Keratinocyte (primary cell): Measurements from ENCODE around the gene HCFC1R1. TPM values are rescaled to one million over a fixed set of nuclear protein-coding genes. Genes with fewer than 3 reads are reported as not detected.

Experiments used
- DNase-seq: peaks from one replicate; pipeline ENCODE4 v3.0.0-alpha.2; 2011; ENCODE audit warnings: low read depth, missing footprints, low spot score
- FAIRE-seq: peaks from 2 replicates; lab custom pipeline; 2011; peaks lifted over from hg19 to GRCh38; lab: Jason Lieb, UNC
- H2AFZ ChIP-seq: 2 replicates; pipeline ENCODE4 v1.6.0; 2012; ENCODE audit warnings: low read length, control low read depth, inconsistent platforms; ENCODE audit not compliant: control insufficient read depth
- H3K27ac ChIP-seq: 2 replicates; pipeline ENCODE4 v1.5.1; 2011; ENCODE audit warnings: low read length; ENCODE audit not compliant: control insufficient read depth, insufficient read depth
- H3K27me3 ChIP-seq: 3 replicates; pipeline ENCODE4 v1.6.0; 2011; ENCODE audit warnings: low read length; ENCODE audit not compliant: control insufficient read depth, insufficient read depth; ENCODE audit errors: extremely low read depth
- H3K36me3 ChIP-seq, 2 experiments: 2 replicates in 1 of 2; 3 replicates in 1 of 2; pipeline ENCODE4 v1.5.1; 2011; ENCODE audit warnings: low read length in 2 of 2, mild to moderate bottlenecking in 1 of 2; ENCODE audit not compliant: control insufficient read depth in 2 of 2, insufficient read depth in 2 of 2; ENCODE audit errors: extremely low read depth in 1 of 2
- H3K4me1 ChIP-seq: 3 replicates; pipeline ENCODE4 v1.5.1; 2011; ENCODE audit warnings: low read length; ENCODE audit not compliant: control insufficient read depth, insufficient read depth; ENCODE audit errors: extremely low read depth
- H3K4me2 ChIP-seq: 3 replicates; pipeline ENCODE4 v1.6.0; 2011; ENCODE audit warnings: low read depth, low read length; ENCODE audit not compliant: control insufficient read depth, insufficient read depth; ENCODE audit errors: extremely low read depth
- H3K4me3 ChIP-seq, 3 experiments: fragments of 200-600 bp in 1 of 3; sonication (generic) in 1 of 3; 2 replicates in 2 of 3; 3 replicates in 1 of 3; pipeline ENCODE4 v1.5.1; 2011 to 2016; ENCODE audit warnings: low read length in 3 of 3, mild to moderate bottlenecking in 3 of 3, control low read depth in 2 of 3, inconsistent platforms in 1 of 3, low read depth in 1 of 3, mixed read lengths in 1 of 3, mixed run types in 1 of 3, moderate library complexity in 1 of 3; ENCODE audit not compliant: control insufficient read depth in 2 of 3, insufficient read depth in 2 of 3; ENCODE audit errors: extremely low read depth in 1 of 3
- H3K79me2 ChIP-seq: 2 replicates; pipeline ENCODE4 v1.6.0; 2012; ENCODE audit warnings: low read length; ENCODE audit not compliant: control insufficient read depth, insufficient read depth
- H3K9ac ChIP-seq: 3 replicates; pipeline ENCODE4 v1.6.0; 2011; ENCODE audit warnings: low read length; ENCODE audit not compliant: control insufficient read depth, insufficient read depth; ENCODE audit errors: extremely low read depth
- H3K9me1 ChIP-seq: 3 replicates; pipeline ENCODE4 v1.6.0; 2011; ENCODE audit warnings: low read length; ENCODE audit not compliant: control insufficient read depth, insufficient read depth; ENCODE audit errors: extremely low read depth
- H3K9me3 ChIP-seq: 2 replicates; pipeline ENCODE4 v1.5.1; 2012; ENCODE audit warnings: low read depth, low read length; ENCODE audit not compliant: control insufficient read depth
- H4K20me1 ChIP-seq: 3 replicates; pipeline ENCODE4 v1.6.0; 2011; ENCODE audit warnings: low read length; ENCODE audit not compliant: control insufficient read depth, insufficient read depth; ENCODE audit errors: extremely low read depth
- CTCF ChIP-seq, 3 experiments: IDR thresholded peaks in 1 of 3; conservative IDR thresholded peaks in 1 of 3; optimal IDR thresholded peaks in 1 of 3; 2 replicates in 2 of 3; 3 replicates in 1 of 3; pipeline versions ENCODE3 to v1.5.1; 2011; ENCODE audit warnings: low read length in 3 of 3, mild to moderate bottlenecking in 3 of 3, moderate library complexity in 2 of 3, control low read depth in 1 of 3, inconsistent platforms in 1 of 3; ENCODE audit not compliant: insufficient read depth in 2 of 3; ENCODE audit errors: extremely low read depth in 1 of 3
- EZH2 ChIP-seq: IDR thresholded peaks from one replicate; pipeline ENCODE4 v1.6.1; 2012; ENCODE audit warnings: inconsistent platforms, mild to moderate bottlenecking, low read length, moderate library complexity
- dilution Hi-C: fragments of 300-500 bp; cut with MboI; formaldehyde crosslinking; loops from one replicate; pipeline ENCODE4 v1.7.0; 2020; ENCODE audit warnings: low sequenced_read_pairs; ENCODE audit not compliant: extremely low pct_ligation_motif_present
- polyA plus RNA-seq, 5 experiments: library from polyadenylated mRNA; depleted of rRNA in 3 of 5; stranded (reverse) in 3 of 5; stranded (forward) in 1 of 5; unstranded in 1 of 5; fragments of >200 nt; gene quantifications; 1 replicate in 1 of 5; 2 replicates in 3 of 5; 3 replicates in 1 of 5; pipeline versions ENCODE4 v1.2.1 to v1.2.3, GENCODE V29; 2011 to 2012; ENCODE audit warnings: missing spikeins in 2 of 5, low read depth in 1 of 5, low replicate concordance in 1 of 5

The HCFC1R1 gene
- polyA plus RNA-seq, 1 donor (not counting 4 experiments of a cell fraction or from before 2014, with no cell fraction given): 13.0 TPM

DNA sequence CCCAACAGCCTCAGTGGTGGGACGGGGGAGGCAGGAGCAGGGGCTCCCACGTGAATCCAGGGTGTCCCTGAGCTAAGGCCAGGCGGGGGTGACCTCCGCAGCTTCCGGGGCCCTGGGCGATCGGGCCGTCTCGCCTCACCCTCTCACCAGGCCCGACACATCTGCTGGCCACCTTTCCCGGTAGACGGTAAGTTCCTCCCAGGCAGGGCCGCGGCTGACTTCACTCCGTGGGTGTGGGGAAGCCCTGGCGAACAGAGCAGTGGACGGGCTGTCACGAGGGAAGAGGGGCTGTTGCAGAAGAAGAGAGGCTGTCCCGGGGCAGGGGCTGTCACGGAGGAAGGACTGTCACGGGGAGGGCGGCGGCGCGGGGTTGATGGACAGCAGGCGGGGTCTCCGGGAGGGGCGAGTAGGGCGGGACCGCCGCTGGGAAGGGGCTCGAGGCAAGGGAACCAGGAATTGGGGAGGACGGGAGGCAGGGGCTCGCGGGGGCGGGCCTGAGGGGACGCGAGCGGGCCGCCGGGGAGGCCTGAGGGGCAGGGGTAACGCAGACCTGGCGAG lies 44.0 kb downstream of the HCFC1R1 start:
- dilution Hi-C loops: no loop called here

DNA sequence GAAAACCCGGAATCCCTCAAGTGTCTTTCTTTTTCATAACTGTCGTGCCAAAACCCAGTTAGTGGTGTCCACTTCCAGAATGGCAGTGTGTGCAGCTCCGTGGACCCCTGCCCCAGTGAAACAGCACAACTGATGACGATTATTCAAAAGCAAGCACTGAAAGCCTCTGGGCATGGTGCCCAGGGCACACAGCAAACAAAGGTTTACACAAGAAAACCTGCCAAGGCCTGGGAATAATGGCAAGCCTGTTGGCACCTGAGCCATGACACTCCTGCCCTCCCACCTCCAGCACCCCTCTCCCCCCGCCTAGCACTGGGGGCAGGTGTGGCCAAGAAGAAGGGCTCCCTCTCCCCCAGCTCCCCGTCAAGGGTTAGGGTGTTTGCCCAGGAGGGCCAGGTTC lies 46.3 kb downstream of the HCFC1R1 start:
- no peak for TF ChIP-seq CTCF (optimal IDR thresholded peaks at IDR 0.05 in 1 of 3, IDR thresholded peaks at IDR 0.05 in 1 of 3, conservative IDR thresholded peaks at IDR 0.05 in 1 of 3; ENCODE audit: extremely low read depth in 1 of 3, insufficient read depth in 2 of 3, low read length in 3 of 3)
- no peak for TF ChIP-seq EZH2
- peaks cover 1 to 16% of the 10 kb centered on the region in 2 experiments for H3K36me3 ChIP-seq
- FAIRE-seq: no peak
- H3K79me2 ChIP-seq: peaks cover 17% of the 10 kb centered on the region
- no peaks in the 10 kb centered on the region for H3K9me1 ChIP-seq
- no peaks in the 10 kb centered on the region for H3K27me3 ChIP-seq
- no peak overlapping the region for H3K27ac ChIP-seq
- H3K9me3 ChIP-seq: no peaks in the 10 kb centered on the region
- dilution Hi-C loops: no loop called here
- no peak overlapping the region for H3K9ac ChIP-seq
- H3K4me2 ChIP-seq: no peak overlapping the region
- no peak overlapping the region for H3K4me3 ChIP-seq
- no peak overlapping the region for H2AFZ ChIP-seq
- no peak for DNase-seq
- H3K4me1 ChIP-seq: peaks cover 24% of the 10 kb centered on the region
- no peaks in the 10 kb centered on the region for H4K20me1 ChIP-seq

More for the DNA sequence above, 44.0 kb downstream of the HCFC1R1 start:
- Histone ChIP-seq H3K36me3 (peaks cover 1 to 3% of the 10 kb centered on the region in 2 experiments), H3K27ac (peak overlapping the region; percentile 89), H4K20me1 (no peaks in the 10 kb centered on the region), H3K9me1 (no peaks in the 10 kb centered on the region), H3K9ac (peak overlapping the region; percentile 90), H3K27me3 (no peaks in the 10 kb centered on the region), H3K4me3 (peak overlapping the region; percentile 63 to 80 (median 80)), H3K4me1 (peaks cover 28% of the 10 kb centered on the region), H3K9me3 (no peaks in the 10 kb centered on the region), H3K4me2 (peak overlapping the region; percentile 86), H3K79me2 (peaks cover 17% of the 10 kb centered on the region), H2AFZ (peak overlapping the region; percentile 42)
- FAIRE-seq (no peak), DNase-seq (no peak)
- TF ChIP-seq EZH2 (no peak), CTCF (optimal IDR thresholded peaks at IDR 0.05 in 1 of 3, IDR thresholded peaks at IDR 0.05 in 1 of 3, conservative IDR thresholded peaks at IDR 0.05 in 1 of 3; ENCODE audit: extremely low read depth in 1 of 3, insufficient read depth in 2 of 3, low read length in 3 of 3) (no peak)
